HT1080 (cell line): Measurements from ENCODE around the gene RBBP6. TPM values are rescaled to one million over a fixed set of nuclear protein-coding genes. Genes with fewer than 3 reads are reported as not detected.

Source experiments
- DNase-seq: peaks from one replicate; pipeline ENCODE4 v3.0.0-alpha.2; 2015; ENCODE audit warnings: low read depth
- total RNA-seq: library from RNA; depleted of rRNA; stranded (reverse); fragments of >200 nt; shearing (Covaris generic); gene quantifications from 2 replicates; pipeline ENCODE4 v1.2.3, GENCODE V29; 2014

Gene RBBP6
- total RNA-seq, 1 experiment from 2014 or later: 13.9 TPM

DNA sequence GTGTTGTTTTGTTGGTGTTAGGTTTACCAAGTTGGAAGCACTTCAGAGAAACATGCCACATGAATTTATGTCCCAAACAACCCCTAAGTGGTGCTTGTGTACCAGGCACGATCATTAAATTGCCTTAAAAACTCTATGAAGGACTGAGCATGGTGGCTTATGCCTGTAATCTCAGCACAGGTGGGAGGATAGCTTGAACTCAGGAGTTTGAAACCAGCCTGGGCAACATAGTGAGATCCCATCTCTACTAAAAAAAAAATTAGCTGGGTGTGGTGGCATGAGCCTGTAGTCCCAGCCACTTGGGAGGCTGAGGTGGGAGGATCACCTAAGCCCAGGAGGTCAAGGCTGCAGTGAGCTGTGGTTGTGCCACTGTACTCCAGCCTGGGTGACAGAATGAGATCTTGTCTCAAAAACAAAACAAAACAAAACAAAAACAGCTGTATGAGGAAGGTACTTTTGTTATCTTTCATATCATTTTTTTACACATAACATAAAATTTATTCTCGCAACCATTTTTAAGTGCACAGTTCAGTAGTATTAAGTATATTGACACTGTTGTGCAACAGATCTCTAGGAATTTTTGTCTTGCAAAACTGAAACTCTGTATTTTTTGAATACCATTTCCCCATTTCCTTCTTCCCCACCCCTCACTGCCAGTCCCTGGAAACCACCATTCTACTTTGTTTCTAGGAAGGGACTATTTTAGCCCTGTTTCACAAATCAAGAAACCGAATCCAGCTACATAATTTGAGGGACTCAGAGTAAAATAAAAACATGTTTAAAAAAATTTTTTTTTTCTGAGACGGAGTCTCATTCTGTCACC is 14.3 kb upstream of the RBBP6 start:
- DNase-seq: no peak

DNA sequence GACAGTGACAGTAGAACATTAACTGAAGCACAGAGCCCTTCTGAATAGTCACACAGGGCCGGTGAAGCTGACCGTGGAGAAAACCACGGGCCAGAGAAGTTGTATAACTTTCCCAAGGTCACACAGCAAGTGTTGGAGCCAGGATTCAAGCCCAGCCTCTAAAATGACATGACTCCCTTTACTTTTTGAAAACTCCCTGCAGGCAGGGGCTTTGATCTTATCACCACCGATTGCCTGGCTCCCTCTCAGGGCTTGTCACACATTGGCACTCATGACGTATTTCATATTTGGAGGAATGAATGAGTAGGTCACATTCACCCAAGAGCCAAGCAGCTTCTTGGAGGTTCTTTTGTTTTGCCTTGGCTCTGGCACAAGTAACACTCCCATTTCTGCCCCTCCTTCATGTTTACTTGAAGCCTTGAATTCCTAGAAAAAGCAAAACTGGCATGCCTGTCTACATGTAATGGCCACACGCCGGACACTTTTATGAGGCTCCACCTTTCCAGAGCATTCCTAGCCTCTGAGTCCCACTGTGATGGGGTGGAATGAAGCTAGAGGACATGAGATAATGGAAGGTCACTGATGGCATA is 13.3 kb upstream of the RBBP6 start:
- DNase-seq: peak; percentile 25

DNA sequence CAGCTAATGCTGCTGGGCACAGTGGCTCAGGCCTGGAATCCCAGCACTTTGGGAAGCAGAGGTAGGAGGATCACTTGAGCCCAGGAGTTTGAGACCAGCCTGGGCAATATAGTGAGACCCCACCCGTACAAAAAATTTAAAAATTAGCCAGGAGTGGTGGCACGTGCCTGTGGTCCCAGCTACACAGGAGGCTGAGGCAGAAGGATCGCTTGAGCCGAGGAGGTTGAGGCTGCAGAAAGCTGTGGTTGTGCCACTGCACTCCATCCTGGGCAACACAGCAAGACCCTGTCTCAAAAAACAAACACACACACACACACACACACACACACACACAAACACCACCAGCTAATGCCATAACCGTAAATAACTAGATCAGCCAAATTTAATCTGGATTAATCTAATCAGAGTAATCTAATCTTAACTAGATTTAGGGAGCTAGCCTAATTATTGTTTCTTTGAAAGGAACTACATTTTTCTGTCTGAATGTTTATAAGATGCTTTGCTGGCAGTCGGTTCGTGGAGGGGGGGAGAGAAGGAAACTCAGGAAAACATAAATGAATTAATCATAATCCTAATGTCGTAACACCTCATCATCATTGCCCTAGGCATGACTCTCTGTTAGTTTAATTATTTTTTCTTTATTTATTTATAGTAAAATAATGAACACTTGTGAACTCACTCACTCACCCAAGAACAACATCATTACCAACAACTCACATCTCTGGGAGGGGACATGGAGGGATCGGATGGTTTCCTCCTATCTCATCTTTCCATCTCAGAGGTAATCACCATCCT is 12.5 kb upstream of the RBBP6 start:
- DNase-seq: no peak

DNA sequence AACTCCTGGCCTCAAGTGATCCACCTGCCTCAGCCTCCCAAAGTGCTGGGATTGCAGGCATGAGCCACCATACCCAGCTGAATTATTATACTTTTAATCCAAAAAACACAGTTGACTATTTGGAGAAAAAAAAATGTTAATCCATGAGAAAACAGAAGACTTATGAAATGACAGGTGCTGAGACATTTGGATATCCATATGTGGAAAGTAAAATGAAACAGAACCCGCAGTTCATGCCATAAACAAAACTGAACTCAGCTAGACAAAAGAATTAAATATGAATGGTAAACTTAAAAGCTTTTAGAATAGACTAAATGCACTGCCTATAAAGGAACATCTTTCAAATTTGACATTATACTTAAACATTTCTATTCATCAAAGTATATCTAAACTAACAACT is 8.2 kb upstream of the RBBP6 start:
- DNase-seq: no peak

DNA sequence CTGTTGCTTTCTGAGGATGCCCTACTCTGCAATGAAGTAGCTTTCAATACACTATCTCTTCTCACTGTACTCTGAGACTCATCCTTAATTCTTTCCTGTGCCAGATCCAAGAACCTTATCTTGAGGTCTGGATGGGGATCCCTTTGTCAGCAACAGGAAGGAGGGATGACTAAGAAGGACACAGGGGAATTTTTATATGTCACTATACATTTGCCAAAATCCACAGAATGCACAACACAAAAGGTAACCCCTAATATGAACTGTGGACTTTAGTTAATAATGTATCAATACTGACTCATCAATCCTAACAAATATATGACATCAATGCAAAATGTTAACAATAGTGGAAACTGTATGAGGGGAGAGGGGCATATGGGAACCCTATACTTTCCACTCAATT is 4.7 kb upstream of the RBBP6 start:
- DNase-seq: peak; percentile 50

DNA sequence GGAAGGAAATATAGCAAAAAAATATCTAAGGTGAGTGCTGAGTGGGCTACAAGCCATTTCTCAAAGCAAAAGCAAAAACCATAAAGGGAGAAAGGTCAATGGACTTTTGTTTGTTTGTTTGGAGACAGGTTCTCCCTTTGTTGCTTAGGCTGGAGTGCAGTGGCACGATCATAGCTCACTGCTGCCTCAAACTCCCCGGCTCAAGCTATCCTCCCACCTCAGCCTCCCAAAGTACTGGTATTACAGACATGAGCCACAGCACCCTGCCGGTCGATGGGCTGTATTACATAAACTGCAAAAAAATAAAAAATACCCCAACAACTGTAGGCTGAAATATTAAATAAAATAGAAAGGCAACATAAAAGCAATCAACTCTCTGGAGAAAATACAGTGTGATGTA is 3.5 kb upstream of the RBBP6 start:
- DNase-seq: no peak

DNA sequence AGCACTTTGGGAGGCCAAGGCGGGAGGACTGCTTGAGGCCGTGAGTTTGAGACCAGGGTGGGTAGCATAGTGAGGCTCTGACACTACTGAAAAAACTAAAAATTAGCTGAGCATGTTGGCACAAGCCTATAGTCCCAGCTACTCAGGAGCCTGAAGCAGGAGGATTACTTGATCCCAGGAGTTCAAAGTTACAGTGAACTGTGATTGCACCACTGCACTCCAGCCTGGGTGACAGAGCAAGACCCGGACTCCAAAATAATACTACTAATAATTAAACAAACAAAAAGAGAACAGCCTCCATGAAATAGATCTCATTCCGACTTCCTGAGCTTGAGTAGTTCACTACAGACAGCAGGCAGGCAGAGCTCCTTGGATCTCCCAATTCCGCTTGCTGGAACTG is 2.7 kb upstream of the RBBP6 start:
- DNase-seq: no peak

DNA sequence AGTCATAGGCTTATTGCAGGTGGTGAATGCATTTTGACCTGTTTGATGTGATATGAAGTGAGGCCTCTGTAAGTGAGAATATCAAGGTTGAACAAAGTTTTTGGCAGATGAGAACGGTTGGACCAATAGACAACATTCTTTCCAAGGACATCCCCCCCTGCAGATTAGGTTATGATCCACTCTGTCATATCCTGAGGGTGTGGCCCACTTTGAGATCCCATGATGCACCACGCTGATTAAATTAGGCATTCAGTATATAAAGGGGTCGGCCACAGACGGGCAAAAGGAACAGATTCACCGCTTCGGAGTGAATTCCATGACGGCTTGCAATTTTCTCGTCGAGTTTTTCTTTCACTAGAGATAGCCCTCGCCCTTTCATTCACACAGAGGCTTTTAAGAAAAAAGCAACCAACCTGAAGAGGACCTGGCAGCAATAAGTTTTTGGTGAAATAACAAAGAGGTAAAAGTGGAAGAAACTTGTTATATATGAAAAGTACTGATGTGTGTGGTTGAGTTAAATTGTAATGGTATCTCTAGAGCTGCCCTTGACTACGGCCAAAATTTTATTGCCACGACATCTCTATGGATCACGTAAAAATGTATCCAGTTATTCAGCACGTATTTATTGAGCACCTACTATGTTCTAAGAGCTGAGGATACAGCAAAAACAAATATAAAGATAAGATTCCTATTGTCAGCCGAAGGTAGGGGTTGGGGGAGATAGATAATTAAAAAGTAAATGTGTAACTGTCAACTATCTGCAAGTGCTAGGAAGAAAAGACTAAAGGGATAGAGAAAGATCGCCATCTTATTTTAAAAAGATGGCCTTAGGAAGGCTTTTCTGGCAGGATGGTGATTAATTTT is 1.7 kb upstream of the RBBP6 start:
- no peak for DNase-seq

DNA sequence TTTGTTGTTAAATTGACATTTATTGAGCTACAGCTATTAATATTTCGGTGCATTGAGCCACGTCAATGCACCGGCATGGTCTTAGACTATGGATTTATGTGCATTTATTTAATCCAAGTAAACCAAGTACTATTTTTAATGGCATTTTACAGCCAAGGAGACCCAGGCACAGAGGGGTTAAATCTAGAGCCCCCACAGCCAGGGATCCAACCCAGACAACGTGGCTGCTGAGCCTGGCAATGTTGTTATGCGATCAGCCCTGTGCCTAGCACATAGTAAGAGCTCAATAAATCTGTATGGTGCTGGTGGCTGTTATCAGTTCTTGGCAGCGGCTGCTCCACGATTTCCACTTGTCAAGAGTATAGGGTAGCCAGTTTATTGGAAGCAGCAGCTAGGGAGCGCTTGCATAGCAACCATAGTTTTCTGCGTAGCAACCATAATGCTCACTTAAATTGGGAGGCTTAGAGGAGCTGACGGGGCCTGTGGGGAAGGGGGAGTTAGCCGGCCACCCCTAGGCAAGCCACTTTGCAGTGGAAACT is 541 bp upstream of the RBBP6 start:
- no peak for DNase-seq

DNA sequence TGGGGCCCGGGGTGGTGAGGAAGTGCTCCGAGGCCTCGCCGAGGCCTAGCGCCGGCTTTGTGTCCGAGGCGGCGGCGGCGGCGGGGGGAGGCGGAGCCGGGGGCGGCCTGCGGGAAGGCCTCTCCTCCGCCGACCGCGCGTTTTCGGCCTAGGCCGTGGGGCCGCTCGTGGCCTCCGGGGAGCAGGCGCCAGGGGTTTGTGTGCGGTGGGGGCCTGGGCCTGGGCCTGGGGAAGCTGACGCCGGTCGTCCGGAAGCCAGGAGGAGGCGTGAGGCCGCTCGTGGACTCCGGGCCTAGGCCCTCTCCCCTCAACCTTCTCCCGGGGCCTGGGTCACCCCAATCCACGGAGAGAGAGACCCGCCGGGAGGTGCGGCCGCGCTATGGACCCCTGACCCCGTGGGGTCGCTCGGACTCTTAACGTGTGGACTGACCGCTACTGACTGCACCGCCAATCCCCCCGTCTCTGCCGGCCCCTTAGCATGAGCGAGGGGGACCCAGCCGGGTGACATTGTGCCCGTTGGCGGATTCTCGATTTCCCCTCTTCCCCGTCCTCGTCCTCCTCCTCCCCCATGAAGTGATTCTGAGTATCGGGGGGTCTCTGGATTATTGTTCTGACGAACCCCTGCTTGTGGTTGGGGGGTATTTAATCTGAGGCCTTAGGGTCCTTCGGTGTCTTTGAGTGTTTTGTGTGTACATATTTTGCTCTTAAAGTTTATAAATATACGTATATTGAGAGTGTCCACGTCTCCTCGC is 660 bp downstream of the RBBP6 start:
- DNase-seq: peak; percentile 16

DNA sequence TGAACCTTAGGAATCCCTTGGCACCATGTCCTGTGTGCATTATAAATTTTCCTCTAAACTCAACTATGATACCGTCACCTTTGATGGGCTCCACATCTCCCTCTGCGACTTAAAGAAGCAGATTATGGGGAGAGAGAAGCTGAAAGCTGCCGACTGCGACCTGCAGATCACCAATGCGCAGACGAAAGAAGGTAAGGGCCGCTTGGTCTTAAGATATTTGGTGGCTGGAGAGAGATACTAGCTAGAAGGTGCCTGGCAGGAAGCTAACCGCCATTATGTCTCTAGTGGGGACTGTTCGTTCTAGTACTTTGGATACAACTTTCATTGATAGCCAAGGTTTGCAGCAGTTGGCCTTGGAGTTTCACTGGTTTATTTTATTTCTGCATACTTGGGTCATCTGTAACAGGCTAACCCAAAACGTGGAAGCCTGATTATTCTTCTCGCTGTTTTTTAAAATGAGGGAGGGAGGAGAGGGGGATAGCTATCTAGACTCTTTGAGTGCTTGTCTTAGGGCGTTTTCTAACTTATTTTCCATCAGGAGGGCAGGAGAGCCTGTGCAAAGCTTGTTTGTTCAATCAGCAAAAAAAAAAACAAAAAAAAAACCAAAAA is 1.3 kb downstream of the RBBP6 start:
- peak; percentile 31 for DNase-seq

DNA sequence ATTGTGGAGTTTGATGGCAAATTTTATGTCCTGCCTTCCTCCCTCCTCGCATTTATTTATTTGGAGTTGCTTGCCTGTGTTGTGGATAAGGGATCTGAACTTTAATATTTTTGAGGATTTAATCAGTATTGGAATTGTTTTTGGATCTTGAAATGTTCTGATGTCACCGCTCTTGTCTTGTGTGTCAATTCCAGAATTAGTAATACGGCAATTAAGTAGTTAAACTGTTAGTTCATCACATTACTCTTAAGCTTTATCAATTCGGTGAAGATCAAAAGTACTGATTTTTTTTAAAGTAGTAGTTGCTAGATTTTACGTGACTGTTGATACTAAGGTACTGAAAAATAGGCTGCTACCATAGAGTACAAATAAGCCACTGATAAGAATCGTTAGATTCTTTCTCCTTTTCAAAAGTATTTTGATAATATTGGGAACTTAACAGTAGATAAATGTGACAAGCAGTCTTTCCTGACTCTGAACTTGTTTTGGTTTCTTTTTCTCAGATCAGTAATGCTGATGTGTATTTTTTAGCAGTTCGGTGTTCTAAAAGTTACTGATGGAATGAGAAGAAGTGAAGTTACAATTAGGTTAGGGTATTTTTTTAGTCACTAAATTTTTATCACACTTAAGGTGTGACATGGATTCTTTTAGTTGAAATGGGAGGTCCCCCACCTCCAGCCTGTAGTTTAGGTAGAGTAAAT is 2.0 kb downstream of the RBBP6 start:
- no peak for DNase-seq

DNA sequence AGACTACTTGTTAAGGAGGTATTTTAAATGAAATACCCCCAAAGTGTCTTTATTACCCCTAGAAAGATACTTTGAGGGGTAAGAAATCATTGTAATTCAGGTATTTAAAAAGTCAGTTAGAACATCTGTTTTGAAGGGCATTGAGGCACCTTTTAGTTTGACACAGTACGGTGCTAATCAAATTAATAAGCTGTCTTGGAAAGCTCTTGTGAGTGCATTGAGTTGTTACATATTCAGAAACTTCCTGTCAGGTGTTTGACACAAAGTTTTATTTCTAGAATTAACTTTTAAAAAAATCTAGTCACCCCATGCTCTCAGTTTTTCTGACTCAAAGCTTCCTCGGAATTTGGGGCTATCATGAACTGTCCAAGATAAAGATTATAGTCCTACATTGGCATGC is 4.6 kb downstream of the RBBP6 start:
- no peak for DNase-seq

DNA sequence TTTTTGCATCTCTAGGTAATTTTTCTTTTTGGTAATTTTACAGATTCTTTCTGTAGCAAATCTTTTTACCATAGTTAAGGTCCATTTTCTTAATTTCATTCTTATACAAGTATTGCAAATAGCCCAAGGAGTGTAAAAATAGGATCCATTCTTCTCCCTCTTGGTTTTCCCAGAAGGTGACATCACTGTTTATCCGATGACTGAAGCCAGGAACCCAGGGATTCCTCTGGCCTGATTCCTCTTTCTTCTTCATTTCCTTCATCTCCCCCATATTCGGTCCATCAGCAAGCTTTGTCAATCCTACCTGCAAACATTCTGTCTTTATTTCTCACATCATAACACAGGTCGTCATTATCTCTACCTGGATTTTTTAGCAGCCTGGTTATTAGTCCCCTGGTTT is 5.3 kb downstream of the RBBP6 start:
- no peak for DNase-seq

DNA sequence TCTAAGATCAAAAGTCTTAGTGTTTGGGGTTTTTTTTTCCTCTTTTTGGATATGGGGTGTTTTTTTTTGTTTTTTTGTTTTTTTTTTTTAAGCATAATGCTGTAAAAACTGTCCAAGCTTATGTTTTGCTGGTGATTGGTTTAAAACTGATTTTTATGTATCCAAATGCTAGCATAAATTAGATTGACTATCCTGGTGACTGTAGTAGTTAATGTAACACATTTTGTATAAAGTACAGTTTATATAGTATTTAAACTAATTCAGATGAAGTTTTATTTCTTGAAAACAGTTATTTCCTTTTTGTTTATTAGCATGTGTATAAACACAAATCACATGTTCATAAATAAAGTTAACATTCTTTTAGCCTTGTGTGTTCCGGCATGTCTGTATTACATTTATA is 10.9 kb downstream of the RBBP6 start:
- DNase-seq: no peak

DNA sequence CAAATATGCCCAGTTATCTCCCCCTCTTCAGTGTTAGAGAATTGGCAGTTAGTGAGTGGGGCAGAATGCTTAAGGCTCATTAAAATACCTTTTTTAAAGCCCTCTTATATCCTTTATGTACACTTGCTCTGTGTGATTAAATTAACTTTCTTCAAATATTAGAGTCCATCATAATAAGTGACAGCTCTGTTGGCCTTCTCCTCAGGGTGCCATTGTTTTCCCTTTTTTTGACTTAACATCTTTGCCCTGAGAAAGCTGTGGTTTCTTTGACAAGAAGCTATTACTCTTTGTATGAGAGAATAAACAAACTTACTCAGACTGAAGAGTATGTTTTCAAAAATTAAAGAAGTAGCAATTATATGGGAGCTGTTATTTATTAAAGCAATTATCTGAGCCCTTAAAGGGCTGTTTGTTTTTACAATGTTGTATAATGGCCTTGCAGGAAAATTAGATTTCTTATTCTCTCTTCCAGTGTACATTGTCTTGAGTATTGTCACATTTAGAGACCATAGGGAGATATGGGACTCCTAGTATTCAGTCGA is 13.4 kb downstream of the RBBP6 start:
- no peak for DNase-seq

DNA sequence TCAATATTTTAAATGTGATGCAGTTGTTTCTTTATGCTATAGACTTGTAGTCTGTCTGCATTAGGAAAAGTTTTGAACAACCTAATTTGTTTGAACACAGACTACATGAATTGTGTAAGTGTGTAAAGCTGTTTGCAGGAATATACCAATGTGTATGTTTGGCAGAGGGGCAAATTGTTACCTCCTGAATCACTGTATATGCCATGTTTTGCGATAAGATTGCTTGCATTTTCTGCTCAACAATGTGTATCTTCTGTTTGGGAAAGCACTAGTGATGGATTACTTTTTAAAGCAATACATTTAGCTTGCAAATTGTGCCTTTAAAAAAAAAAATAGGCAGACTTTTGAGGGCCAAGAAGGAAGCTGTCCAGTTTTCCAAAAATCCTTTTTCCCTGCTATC is 14.6 kb downstream of the RBBP6 start:
- no peak for DNase-seq

DNA sequence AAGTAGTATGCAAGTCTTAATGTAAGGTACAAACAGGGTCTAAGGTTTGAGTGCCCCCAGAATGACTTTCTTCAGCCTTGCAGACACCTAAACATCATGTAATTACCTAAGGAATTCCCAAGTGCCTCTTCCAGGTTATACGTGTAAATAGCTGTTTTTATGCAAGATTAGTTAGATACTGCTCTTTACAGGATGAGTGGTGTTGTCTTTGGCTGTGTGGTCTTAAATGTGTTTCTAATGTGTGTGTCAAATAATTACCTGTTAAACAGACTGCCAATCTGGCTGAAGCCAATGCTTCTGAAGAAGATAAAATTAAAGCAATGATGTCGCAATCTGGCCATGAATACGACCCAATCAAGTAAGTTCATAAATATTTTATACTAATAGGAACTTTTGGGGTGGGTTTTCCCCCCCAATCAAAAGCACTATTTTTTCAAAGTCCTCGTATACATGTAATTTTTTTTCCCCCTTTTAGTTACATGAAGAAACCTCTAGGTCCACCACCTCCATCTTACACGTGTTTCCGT is 16.0 kb downstream of the RBBP6 start:
- no peak for DNase-seq

DNA sequence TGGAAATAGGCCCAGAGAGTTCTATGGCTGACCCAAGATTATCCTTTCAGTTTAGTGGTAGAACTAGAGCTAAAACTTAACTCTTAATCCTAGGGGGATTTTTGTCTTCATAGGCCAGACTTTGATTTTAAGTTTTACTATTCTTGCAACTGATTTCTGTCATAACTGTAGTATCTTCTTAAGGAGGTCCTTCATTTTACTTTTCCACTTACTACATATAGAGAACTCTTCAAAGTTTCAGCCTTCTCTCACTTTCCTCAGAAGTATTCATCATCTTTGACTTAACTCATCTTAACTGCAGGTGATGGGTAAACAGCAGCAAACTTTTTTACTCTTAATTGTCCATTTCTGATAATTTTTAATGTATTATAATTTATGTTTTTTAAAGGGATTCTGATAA is 23.4 kb downstream of the RBBP6 start:
- no peak for DNase-seq
